Measurements from ENCODE around the gene ECE2.

Gene ECE2

GRCh38 chr3:184240384-184241140 is 35.3 kb upstream of the ECE2 start:
- peak; percentile 65 for DNase-seq (ENCODE audit: low read depth, low spot score)

- no peak for DNase-seq (ENCODE audit: low read depth, low spot score)
These were observed 34.7 kb upstream of the ECE2 start for GRCh38 chr3:184241141-184241446.

GRCh38 chr3:184241447-184242296 is 34.1 kb upstream of the ECE2 start:
- DNase-seq (ENCODE audit: low read depth, low spot score), result peak; percentile 61

GRCh38 chr3:184242297-184242685 is 33.5 kb upstream of the ECE2 start:
- DNase-seq (ENCODE audit: low read depth, low spot score), result no peak

GRCh38 chr3:184248454-184249411 is 27.1 kb upstream of the ECE2 start, which contains the start of gene ALG3:
TSS of gene ALG3 (minus strand) at chr3:184248962. CDS start at chr3:184248940, 22 bp downstream.
- peak; percentile 94 for DNase-seq (ENCODE audit: low read depth, low spot score)

- peak; percentile 99 for DNase-seq (ENCODE audit: low read depth, low spot score)
These were observed 26.2 kb upstream of the ECE2 start, which contains the start of gene EEF1AKMT4 for GRCh38 chr3:184249412-184250166. TSS of gene EEF1AKMT4 (plus strand) at chr3:184249672. CDS start at chr3:184249695, 23 bp downstream.

- peak; percentile 88 for DNase-seq (ENCODE audit: low read depth, low spot score)
These were observed 25.5 kb upstream of the ECE2 start for GRCh38 chr3:184250167-184250828.

GRCh38 chr3:184255291-184256039 is 20.4 kb upstream of the ECE2 start:
- no peak for DNase-seq (ENCODE audit: low read depth, low spot score)

- DNase-seq (ENCODE audit: low read depth, low spot score), result no peak
These were observed 18.5 kb upstream of the ECE2 start for GRCh38 chr3:184257083-184257915.

GRCh38 chr3:184258926-184259325 is 16.9 kb upstream of the ECE2 start:
- no peak for DNase-seq (ENCODE audit: low read depth, low spot score)

GRCh38 chr3:184259396-184259877 is 16.4 kb upstream of the ECE2 start:
- DNase-seq (ENCODE audit: low read depth, low spot score), result no peak

- peak; percentile 76 for DNase-seq (ENCODE audit: low read depth, low spot score)
These were observed 15.7 kb upstream of the ECE2 start for GRCh38 chr3:184259878-184260723.

- DNase-seq (ENCODE audit: low read depth, low spot score), result peak; percentile 21
These were observed 15.0 kb upstream of the ECE2 start for GRCh38 chr3:184260724-184261269.

GRCh38 chr3:184261270-184261853 is 14.5 kb upstream of the ECE2 start, which contains the start of gene CAMK2N2:
TSS of gene CAMK2N2 (minus strand) at chr3:184261553. CDS start at chr3:184261285, 268 bp downstream.
- DNase-seq (ENCODE audit: low read depth, low spot score), result peak; percentile 64

GRCh38 chr3:184261854-184262763 is 13.7 kb upstream of the ECE2 start:
- peak; percentile 34 for DNase-seq (ENCODE audit: low read depth, low spot score)

- DNase-seq (ENCODE audit: low read depth, low spot score), result no peak
These were observed 13.1 kb upstream of the ECE2 start for GRCh38 chr3:184262764-184263179.
